NCI-H1092 treated with DMSO at 0.1 percent for 48 hours (cell line): ENCODE results near the gene PUSL1.

ENCODE experiments used
- DNase-seq: peaks from one replicate; lab custom pipeline; 2025; lab: John Stamatoyannopoulos, UW

Gene PUSL1

GRCh38 chr1:1340791-1341548 lies 32.6 kb downstream of the PUSL1 start:
- no peak for DNase-seq

- DNase-seq, result no peak
Observed at GRCh38 chr1:1341549-1342021, 33.2 kb downstream of the PUSL1 start.

DNA sequence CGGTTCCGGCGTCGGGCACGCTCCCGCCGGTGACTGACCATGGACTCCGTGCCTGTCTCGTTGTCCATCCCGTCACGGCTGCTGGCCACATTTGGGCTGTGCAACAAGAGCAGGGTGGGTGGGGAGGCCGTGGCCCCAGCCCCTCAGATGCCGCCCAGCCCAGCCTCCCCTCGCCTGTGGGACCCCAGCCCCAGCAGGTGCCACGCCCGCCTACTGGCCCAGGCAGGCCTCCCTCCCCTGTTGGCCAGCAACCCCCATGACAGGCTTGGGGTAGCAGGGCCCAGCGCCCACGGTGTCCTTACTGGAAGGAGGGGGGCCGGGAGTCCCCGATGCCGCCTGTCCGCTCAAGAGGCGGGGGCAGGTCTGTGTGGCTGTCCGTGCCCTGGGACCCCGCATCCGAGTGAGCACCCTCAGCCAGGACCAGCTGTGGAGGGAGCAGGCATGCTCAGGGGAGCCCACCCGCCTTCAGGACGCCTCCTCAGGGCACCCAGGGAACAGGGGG lies 33.7 kb downstream of the PUSL1 start:
- no peak for DNase-seq

- no peak for DNase-seq
Observed at GRCh38 chr1:1342584-1343115, 34.3 kb downstream of the PUSL1 start.

DNA sequence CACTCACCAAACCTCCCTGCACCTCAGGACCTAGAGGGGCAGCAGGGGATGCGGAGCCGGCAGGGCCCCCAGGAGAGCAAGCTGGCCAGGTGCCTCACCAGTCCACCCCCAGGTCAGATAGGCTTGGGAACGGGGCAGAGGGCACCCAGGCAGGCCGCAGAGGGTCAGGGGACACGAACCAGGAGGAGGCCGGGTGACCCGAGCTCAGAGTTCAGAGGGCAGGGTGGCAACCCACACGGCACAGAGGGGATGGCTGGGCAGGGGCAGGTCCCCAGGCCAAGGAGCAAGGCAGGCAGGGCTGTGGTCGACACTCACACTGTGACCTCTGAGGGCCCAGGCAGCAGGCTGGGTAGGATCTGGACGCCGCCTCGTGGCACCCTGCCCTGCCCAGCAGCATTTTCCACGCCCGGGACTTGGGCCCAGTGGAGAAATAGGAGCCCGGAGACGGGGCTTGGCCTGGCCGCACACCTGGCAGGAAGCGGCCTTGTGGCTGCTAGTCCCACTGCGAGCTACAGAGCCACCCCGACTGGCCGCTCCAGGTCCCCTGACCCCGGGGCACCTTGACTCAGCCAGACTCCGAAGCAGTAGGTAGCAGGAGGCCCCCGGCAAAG lies 35.5 kb downstream of the PUSL1 start:
- no peak for DNase-seq

GRCh38 chr1:1344655-1345361 lies 36.4 kb downstream of the PUSL1 start:
- DNase-seq, result no peak

DNA sequence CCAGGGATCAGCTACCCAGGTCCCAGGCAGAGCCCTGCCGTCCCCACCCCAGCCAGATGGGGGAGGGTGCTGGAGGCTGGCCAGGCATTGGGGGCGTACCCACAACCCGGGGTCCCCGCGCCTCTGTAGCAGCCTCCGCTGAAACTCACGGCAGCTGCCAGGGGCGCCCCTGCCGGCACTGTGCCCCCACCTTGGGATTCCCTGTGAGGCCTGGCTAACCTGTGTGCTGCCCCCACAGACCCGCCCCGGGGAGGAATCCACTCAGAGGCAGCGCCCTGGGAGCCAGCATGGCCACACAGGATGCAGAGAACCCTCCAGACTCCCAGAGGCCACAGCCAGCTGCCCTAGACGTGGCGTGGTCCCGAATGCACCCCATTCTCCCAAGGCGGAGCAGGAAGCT lies 37.0 kb downstream of the PUSL1 start:
- no peak for DNase-seq

GRCh38 chr1:1345860-1346500 lies 37.6 kb downstream of the PUSL1 start:
- DNase-seq, result no peak

DNA sequence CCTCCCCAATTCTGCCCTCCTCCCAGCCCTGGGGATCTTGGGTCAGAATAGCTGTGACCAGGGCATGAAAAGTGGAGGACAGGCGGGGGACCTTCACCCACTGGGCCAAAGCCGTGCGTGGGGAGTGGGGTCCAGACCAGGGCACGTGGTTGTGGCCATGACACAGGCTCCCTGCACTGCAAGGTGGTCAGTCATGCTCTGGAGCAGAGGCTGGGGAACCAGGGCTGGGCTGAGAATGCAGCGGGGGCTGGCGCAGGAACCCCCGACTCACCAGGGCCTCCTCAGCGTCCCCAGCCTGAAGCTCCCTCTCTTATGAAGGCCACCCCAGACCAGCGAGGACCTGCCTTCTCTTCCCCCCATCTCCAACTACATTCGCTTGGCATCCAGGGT lies 38.1 kb downstream of the PUSL1 start:
- no peak for DNase-seq

DNA sequence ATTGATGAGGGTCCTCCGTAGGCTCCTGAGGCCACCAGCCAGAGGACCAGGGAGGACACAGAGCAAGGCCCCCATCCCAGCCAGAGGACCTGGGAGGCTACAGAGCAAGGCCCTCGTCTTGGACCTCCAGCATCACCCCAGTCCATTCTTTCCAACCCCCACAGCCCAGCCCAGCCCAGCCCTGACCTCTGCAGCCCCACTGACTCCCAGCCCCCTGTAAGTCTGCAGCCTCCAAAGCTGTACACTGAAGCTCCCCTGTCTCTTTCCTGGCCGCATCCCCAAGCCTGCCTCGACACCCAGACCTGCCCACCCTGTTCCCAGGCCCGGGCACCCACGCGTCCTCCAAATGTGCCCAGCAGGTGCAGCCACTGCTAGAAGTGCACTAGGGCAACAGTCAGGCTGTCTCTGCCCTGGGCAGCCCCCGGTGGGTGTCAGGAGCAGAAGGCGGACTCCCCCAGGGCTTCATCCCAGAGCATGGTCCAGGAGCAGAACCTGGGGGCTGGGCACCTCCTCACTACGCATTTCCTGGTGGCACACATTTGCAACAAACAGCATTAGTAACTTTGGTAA lies 38.7 kb downstream of the PUSL1 start:
- no peak for DNase-seq

- DNase-seq, result no peak
Observed at GRCh38 chr1:1347663-1348419, 39.4 kb downstream of the PUSL1 start.

DNA sequence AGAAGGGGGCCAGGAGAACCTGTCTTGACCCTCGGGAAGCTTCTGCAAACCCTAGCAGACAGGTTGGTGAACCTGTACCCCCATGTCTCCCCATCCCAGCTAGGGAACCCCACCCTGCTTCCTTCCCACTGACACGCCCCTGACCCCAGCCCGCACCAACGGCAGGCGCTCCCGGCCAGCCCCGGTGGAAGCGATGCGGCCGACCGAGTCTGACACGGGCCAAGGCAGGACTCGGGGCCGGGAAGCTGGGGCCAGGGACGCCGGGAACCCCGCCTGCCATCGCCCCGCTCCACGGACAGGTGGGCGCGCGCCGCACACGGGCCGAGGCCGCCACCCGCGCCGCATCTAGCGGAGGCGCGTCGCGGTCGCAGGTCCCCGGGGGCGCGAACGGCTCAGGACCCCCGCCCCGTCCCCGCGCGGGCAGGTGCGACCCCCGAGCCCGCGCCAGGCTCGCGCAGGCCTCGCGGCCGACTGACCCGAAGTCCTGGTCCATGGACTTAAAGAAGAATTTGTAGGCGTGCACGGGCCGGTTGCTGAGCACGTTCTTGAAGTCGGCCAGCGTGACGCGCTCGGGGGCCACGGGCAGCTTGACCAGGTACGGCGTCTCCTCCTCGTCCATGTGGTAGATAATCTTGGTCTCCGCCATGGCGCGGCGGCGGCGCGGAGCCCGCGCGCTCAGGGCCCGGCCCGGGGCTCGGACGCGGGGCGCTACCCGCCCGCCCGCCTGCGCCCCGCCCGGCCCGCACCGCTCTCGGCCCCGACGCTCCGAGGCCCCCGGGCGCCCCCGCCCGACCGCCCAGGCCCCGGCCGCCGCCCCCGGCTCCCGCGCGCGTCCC lies 40.2 kb downstream of the PUSL1 start:
- DNase-seq, result no peak

- no peak for DNase-seq
Observed at GRCh38 chr1:1349256-1350012, 41.0 kb downstream of the PUSL1 start, which contains the start of gene DVL1. TSS of gene DVL1 (minus strand) at chr1:1349418. CDS start at chr1:1349065, 353 bp downstream.

DNA sequence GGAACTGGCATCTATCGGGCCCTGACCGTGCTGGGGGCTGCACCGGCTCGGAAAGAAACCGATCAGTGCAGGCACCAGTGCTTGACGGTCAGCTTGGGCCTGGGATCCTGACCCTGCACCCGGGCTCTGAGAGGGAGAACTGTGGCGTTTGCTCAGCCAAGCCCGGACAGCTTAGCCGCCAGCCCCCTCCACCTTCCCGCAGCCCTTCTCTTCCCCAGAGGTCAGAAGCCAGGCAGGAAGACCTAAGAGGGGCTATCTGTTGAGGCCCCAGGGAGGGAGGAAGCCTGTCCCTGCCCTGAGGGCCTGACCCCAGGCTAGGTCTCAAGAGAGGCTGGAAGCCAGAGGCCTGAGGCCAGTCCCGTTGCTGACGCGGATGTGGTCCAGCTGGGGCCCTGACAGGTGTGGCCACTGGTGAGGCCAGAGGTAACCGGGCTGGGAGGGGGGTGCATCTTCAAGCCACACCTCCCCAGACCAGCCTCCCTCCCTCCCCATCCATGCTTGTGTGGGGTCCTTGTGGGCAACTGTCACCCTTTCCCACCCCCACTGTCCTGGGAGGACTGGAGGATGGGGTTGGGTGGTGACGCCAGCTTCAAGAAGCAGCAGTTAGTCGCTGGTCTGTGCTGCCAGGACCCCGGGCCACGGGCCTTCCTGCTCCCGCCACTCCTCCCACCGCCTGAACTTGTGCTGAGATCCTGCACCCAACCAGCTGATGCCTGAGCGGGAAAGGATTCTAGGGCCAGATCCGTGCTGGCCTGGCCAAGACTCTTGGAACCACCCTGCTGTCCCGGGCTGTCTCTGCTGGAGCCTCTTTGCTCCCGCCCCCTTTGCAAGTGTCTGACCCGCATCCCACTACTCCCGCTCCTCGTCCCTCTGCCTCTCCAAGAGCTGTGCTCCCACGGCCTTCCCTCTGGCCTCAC lies 43.4 kb downstream of the PUSL1 start:
- DNase-seq, result no peak

- no peak for DNase-seq
Observed at GRCh38 chr1:1352786-1353388, 44.5 kb downstream of the PUSL1 start.

GRCh38 chr1:1353389-1354151 lies 45.2 kb downstream of the PUSL1 start:
- no peak for DNase-seq
